HCT116 (cell line): Measurements from ENCODE around the gene CMTM6. TPM values are rescaled to one million over a fixed set of nuclear protein-coding genes. Genes with fewer than 3 reads are reported as not detected.

Experiments used
- ATAC-seq: fragments of 200-7000 bp; cut with Tn5 transposase; 2 replicates; pipeline ENCODE4 v1.9.1; 2020; ENCODE audit warnings: mild to moderate bottlenecking, moderate library complexity
- BruUV-seq: library from RNA; stranded (reverse); fragments of 400-500 nt; replicated peaks from 2 replicates; lab custom pipeline; 2021; lab: Mats Ljungman, UMichigan
- CTCF ChIA-PET: fragments of 300-600 bp; sonication (Branson Sonifier 250); formaldehyde crosslinking; loops from one replicate; lab custom pipeline; 2021; ENCODE audit warnings: antibody characterized with exemption; lab: Charles Lee
- POLR2A ChIA-PET: fragments of 300-600, 350-600 bp; sonication (Branson Sonifier 250); formaldehyde crosslinking; loops from one replicate; lab custom pipeline; 2021; ENCODE audit warnings: antibody characterized with exemption; lab: Charles Lee
- RAD21 ChIA-PET, 2 experiments: fragments of 300-600 bp; sonication (Branson Sonifier 250); formaldehyde crosslinking; loops; one replicate each; lab custom pipeline; 2023; ENCODE audit warnings: low total read pairs in 2 of 2; ENCODE audit not compliant: uncharacterized antibody in 2 of 2, unreplicated experiment in 2 of 2, low non-redundant PET in 1 of 2; lab: Charles Lee
- DNase-seq: peaks from one replicate; pipeline ENCODE4 v3.0.0-alpha.2; 2010; ENCODE audit warnings: low read depth, low spot score
- H2AFZ ChIP-seq: fragments of 200-600 bp; shearing (Covaris generic), sonication (generic); 2 replicates; pipeline ENCODE4 v1.6.1; 2017; ENCODE audit warnings: low read depth, mixed run types, mixed read lengths, antibody characterized with exemption, low read length; ENCODE audit not compliant: poor library complexity, severe bottlenecking
- H3K27ac ChIP-seq: 2 replicates; pipeline ENCODE4 v1.5.1; 2012; ENCODE audit warnings: low read depth, low read length
- H3K27me3 ChIP-seq: fragments of 200-600 bp; sonication (generic); 2 replicates; pipeline ENCODE4 v1.6.1; 2016; ENCODE audit warnings: mixed run types, low read length, mixed read lengths; ENCODE audit not compliant: insufficient read depth
- H3K36me3 ChIP-seq, 2 experiments: fragments of 200-500 bp in 1 of 2; fragments of 200-600 bp in 1 of 2; sonication (Bioruptor generic) in 1 of 2; sonication (generic) in 1 of 2; 2 replicates each; pipeline versions ENCODE4 v1.5.1 to v1.6.1; 2014 to 2016; ENCODE audit warnings: low read length in 2 of 2, inconsistent platforms in 1 of 2, mixed read lengths in 1 of 2, mixed run types in 1 of 2; ENCODE audit not compliant: insufficient read depth in 2 of 2, control insufficient read depth in 1 of 2
- H3K4me1 ChIP-seq, 2 experiments: fragments of 200-600 bp in 1 of 2; sonication (generic) in 1 of 2; 2 replicates each; pipeline versions ENCODE4 v1.5.1 to v1.6.1; 2012 to 2017; ENCODE audit warnings: low read length in 2 of 2, inconsistent platforms in 1 of 2, mild to moderate bottlenecking in 1 of 2, mixed read lengths in 1 of 2, mixed run types in 1 of 2, moderate library complexity in 1 of 2; ENCODE audit not compliant: insufficient read depth in 2 of 2, control insufficient read depth in 1 of 2
- H3K4me2 ChIP-seq: fragments of 200-600 bp; sonication (generic); 2 replicates; pipeline ENCODE4 v1.6.1; 2017; ENCODE audit warnings: mixed run types, low read length, mixed read lengths
- H3K4me3 ChIP-seq, 2 experiments: fragments of 200-600 bp in 1 of 2; sonication (generic) in 1 of 2; replicated peaks in 1 of 2; 2 replicates each; pipeline ENCODE4 v1.5.1; 2011 to 2016; ENCODE audit warnings: low read length in 2 of 2, control low read depth in 1 of 2, low read depth in 1 of 2, mild to moderate bottlenecking in 1 of 2, mixed read lengths in 1 of 2, mixed run types in 1 of 2
- H3K79me2 ChIP-seq: fragments of 200-600 bp; sonication (generic); 2 replicates; pipeline ENCODE4 v1.6.1; 2017; ENCODE audit warnings: mild to moderate bottlenecking, mixed run types, low read length, moderate library complexity, mixed read lengths; ENCODE audit not compliant: insufficient read depth
- H3K9ac ChIP-seq: fragments of 200-600 bp; sonication (generic); 2 replicates; pipeline ENCODE4 v1.6.1; 2016; ENCODE audit warnings: low read length, mixed read lengths
- H3K9me2 ChIP-seq: fragments of 200-600 bp; sonication (generic), shearing (Covaris generic); 2 replicates; pipeline ENCODE4 v1.6.1; 2017; ENCODE audit warnings: mixed run types, mild to moderate bottlenecking, moderate library complexity; ENCODE audit not compliant: insufficient read depth
- H3K9me3 ChIP-seq, 2 experiments: fragments of 200-500 bp in 1 of 2; fragments of 200-600 bp in 1 of 2; sonication (Bioruptor generic) in 1 of 2; sonication (generic) in 1 of 2; 2 replicates each; pipeline ENCODE4 v1.6.1; 2014 to 2017; ENCODE audit warnings: low read length in 2 of 2, mixed read lengths in 2 of 2, inconsistent platforms in 1 of 2, low read depth in 1 of 2, mild to moderate bottlenecking in 1 of 2, mixed run types in 1 of 2, moderate library complexity in 1 of 2; ENCODE audit not compliant: control insufficient read depth in 1 of 2, insufficient read depth in 1 of 2
- H4K20me1 ChIP-seq: fragments of 200-600 bp; sonication (generic), shearing (Covaris generic); 2 replicates; pipeline ENCODE4 v1.6.1; 2017; ENCODE audit warnings: mixed run types, mild to moderate bottlenecking, moderate library complexity; ENCODE audit not compliant: insufficient read depth
- EGR1 ChIP-seq: IDR thresholded peaks from 2 replicates; pipeline ENCODE4 v1.6.1; 2012; ENCODE audit warnings: low read depth
- EZH2 ChIP-seq: fragments of 200-600 bp; sonication (generic); IDR thresholded peaks from 2 replicates; pipeline ENCODE4 v1.6.1; 2017; ENCODE audit warnings: antibody characterized with exemption, mixed run types
- JUND ChIP-seq: IDR thresholded peaks from 2 replicates; pipeline ENCODE4 v1.6.1; 2012
- MAX ChIP-seq: IDR thresholded peaks from 2 replicates; pipeline ENCODE4 v1.6.1; 2012
- REST ChIP-seq: IDR thresholded peaks from 2 replicates; pipeline ENCODE4 v1.6.1; 2012; ENCODE audit warnings: low read depth
- TCF7L2 ChIP-seq: IDR thresholded peaks from 2 replicates; pipeline ENCODE4 v1.7.0; 2011; ENCODE audit warnings: borderline replicate concordance, inconsistent platforms; ENCODE audit not compliant: insufficient read depth, insufficient read length; ENCODE audit errors: extremely low read depth
- YY1 ChIP-seq: IDR thresholded peaks from 2 replicates; pipeline ENCODE4 v1.6.1; 2011; ENCODE audit warnings: low read length, low read depth, moderate library complexity, mild to moderate bottlenecking; ENCODE audit not compliant: insufficient replicate concordance; ENCODE audit errors: extremely low read depth
- ZNF274 ChIP-seq: fragments of 200-500 bp; sonication (Bioruptor generic); IDR thresholded peaks from 2 replicates; pipeline ENCODE4 v1.6.1; 2014; ENCODE audit warnings: mild to moderate bottlenecking, low read depth, low read length, inconsistent platforms
- intact Hi-C: fragments of 100-400 bp; cut with micrococcal nuclease; formaldehyde crosslinking; loops from 2 replicates; pipeline ENCODE4 v1.10.0; 2022
- total RNA-seq: library from RNA; stranded (reverse); gene quantifications from one replicate; pipeline ENCODE4 v1.2.1, GENCODE V29; 2021; ENCODE audit not compliant: unreplicated experiment
- TF ChIP-seq, protein P1 (sequence below): IDR thresholded peaks from 2 replicates; pipeline ENCODE4 v1.6.1; 2011; ENCODE audit warnings: mild to moderate bottlenecking, low read length, moderate library complexity; ENCODE audit not compliant: insufficient replicate concordance; ENCODE audit errors: extremely low read depth

The CMTM6 gene
- total RNA-seq, 1 experiment from 2014 or later = 41.1 TPM

- intact Hi-C loops = no loop called here
- Histone ChIP-seq H2AFZ (no peak overlapping the region), H4K20me1 (no peaks in the 10 kb centered on the region), H3K36me3 (0 out of 4 replicates have a peak, but pooled peaks cover 0 to 2% of the 10 kb centered on the region in 2 experiments), H3K79me2 (no peaks in the 10 kb centered on the region; the same call in 1 of the 2 replicates), H3K4me2 (no peak overlapping the region), H3K4me3 (no peak overlapping the region), H3K4me1 (peaks cover 4% of the 10 kb centered on the region in 2 experiments; a peak in 1 of 4 replicates), H3K9ac (no peak overlapping the region), H3K9me3 (no peaks in the 10 kb centered on the region), H3K27ac (no peak overlapping the region), H3K27me3 (no peaks in the 10 kb centered on the region), H3K9me2 (no peaks in the 10 kb centered on the region)
- TF ChIP-seq MAX = no peak
- TF ChIP-seq JUND = no peak
- no peak for TF ChIP-seq EGR1
- no peak for TF ChIP-seq ZNF274
- TF ChIP-seq YY1 = no peak
- TF ChIP-seq TCF7L2 = no peak
- TF ChIP-seq EZH2 = no peak
- TF ChIP-seq REST = no peak
- TF ChIP-seq, protein P1, sequence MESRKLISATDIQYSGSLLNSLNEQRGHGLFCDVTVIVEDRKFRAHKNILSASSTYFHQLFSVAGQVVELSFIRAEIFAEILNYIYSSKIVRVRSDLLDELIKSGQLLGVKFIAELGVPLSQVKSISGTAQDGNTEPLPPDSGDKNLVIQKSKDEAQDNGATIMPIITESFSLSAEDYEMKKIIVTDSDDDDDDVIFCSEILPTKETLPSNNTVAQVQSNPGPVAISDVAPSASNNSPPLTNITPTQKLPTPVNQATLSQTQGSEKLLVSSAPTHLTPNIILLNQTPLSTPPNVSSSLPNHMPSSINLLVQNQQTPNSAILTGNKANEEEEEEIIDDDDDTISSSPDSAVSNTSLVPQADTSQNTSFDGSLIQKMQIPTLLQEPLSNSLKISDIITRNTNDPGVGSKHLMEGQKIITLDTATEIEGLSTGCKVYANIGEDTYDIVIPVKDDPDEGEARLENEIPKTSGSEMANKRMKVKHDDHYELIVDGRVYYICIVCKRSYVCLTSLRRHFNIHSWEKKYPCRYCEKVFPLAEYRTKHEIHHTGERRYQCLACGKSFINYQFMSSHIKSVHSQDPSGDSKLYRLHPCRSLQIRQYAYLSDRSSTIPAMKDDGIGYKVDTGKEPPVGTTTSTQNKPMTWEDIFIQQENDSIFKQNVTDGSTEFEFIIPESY = no peak
- no TSS peak for BruUV-seq
- CTCF ChIA-PET = interaction anchor here (1.3 kb wide), 1 partner anchor 24 kb away, joined by 3 read pairs; no protein-coding TSS in a partner anchor
- RAD21 ChIA-PET = no interaction called here
- DNase-seq (no peak), ATAC-seq (no peak)
- POLR2A ChIA-PET = no interaction called here
These were observed 8.9 kb downstream of the CMTM6 start for GRCh38 chr3:32493437-32494414.
